A549 treated with DMSO at 1 μM for 4 hours (cell line): Measurements from ENCODE around the gene GPRASP2. TPM values are rescaled to one million over a fixed set of nuclear protein-coding genes. Genes with fewer than 3 reads are reported as not detected.

Source experiments
- total RNA-seq: library from RNA; stranded (reverse); fragments of 200-300 nt; extraction: Qiagen RNA extraction; gene quantifications from 5 replicates; pipeline ENCODE4 v1.2.3, GENCODE V29; 2022; ENCODE audit warnings: low read depth

The GPRASP2 gene
- total RNA-seq: 4.7 to 7.3 TPM (median 5.6 TPM) in 5 replicates

GRCh38 chrX:102712216-102712966 is at the start of gene GPRASP2:
TSS of gene GPRASP2 (plus strand) at chrX:102712448. CDS start at chrX:102714870, 2,422 bp downstream.

GRCh38 chrX:102720237-102721168 is 8.3 kb downstream of the GPRASP2 start, which contains the start of gene GPRASP3:
TSS of gene GPRASP3 (plus strand) at chrX:102720743. CDS start at chrX:102748996, 28,253 bp downstream.

Other genes starting within 250 kb of the GPRASP2 start
- not detected in 5 replicates for gene TCP11X2, start 240.6 kb upstream of the GPRASP2 start, total RNA-seq
- 0.15 to 1.1 TPM (median 0.71 TPM) in 5 replicates for gene TMSB15A, start 195.7 kb upstream of the GPRASP2 start, total RNA-seq
- 8.6 to 18.3 TPM (median 11.6 TPM) in 5 replicates for gene ARMCX5, start 112.9 kb upstream of the GPRASP2 start, total RNA-seq
- gene GPRASP1, start 61.0 kb upstream of the GPRASP2 start, total RNA-seq: 0.29 to 0.40 TPM (median 0.30 TPM) in 5 replicates
- gene GPRASP3, start 8.3 kb downstream of the GPRASP2 start, total RNA-seq: 2.9 to 4.9 TPM (median 4.3 TPM) in 5 replicates
- 0.13 to 0.21 TPM (median 0.15 TPM) in 3 of 5 replicates, not detected in the others for gene RAB40AL, start 224.8 kb downstream of the GPRASP2 start, total RNA-seq